ENCODE data around the gene OXNAD1. TPM values are rescaled to one million over a fixed set of nuclear protein-coding genes. Genes with fewer than 3 reads are reported as not detected.
A peak's percentile ranks its signal among the peaks of the same experiment; 100 is the strongest.

OXNAD1 gene
- total RNA-seq, 1 donor from 2014 or later: 26.6 TPM

DNA sequence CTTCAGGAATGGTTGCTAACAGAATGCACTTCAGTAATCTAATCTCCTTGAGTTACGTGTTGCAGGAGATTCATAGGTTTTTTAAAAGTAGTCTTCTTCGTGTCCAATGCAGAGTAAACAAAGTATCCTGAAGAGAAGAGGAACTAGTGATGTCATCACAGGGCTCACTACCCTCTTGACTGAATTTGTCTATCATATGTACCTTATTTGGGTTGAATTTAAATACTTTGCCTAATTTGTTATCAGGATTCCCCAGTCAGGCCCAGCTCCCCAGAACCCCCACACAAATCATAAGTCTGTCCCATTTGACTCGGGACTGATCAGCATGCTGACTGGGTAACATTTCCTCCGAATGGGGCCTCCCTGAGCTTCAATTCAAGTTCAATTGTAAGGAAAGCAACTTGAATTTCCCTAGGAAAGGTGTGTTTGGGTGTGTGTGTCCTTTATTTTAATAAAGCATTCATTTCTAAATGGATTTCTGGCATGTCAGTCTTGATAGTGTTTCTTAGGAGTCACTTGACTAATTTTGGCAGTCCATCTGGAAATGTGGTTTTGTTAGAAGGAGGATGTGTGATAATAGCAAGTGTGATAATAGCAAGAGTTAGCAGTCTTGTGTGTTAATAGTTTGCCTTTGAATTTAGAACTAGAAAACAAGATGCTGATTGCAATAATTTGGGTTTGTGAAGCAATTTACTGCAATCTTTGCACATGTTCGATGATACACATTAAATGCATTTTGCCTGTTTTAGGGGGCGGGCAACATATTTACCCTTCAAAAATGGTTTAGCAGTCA, 21.9 kb downstream of the OXNAD1 start:
- Histone ChIP-seq H3K27me3 (ENCODE audit: control insufficient read depth in 3 of 3, insufficient read depth in 3 of 3, low read length in 3 of 3) (no peaks in the 10 kb centered on the region), H3K9me3 (ENCODE audit: control insufficient read depth in 3 of 3, low read length in 3 of 3) (no peaks in the 10 kb centered on the region), H3K4me3 (ENCODE audit: low read length in 3 of 3) (no peak overlapping the region), H3K4me1 (ENCODE audit: control insufficient read depth in 3 of 3, insufficient read depth in 3 of 3, low read length in 3 of 3) (peaks cover 34 to 57% (median 56%) of the 10 kb centered on the region in 3 donors), H3K9ac (ENCODE audit: low read depth in 1 of 3, low read length in 3 of 3) (peak overlapping the region in 2 of 3 donors; percentile 11 to 40), H3K36me3 (ENCODE audit: control insufficient read depth in 3 of 3, insufficient read depth in 3 of 3, low read length in 3 of 3) (peaks cover 0 to 3% (median 2%) of the 10 kb centered on the region in 3 donors), H3K27ac (ENCODE audit: low read depth, low read length) (peak overlapping the region; percentile 28)

DNA sequence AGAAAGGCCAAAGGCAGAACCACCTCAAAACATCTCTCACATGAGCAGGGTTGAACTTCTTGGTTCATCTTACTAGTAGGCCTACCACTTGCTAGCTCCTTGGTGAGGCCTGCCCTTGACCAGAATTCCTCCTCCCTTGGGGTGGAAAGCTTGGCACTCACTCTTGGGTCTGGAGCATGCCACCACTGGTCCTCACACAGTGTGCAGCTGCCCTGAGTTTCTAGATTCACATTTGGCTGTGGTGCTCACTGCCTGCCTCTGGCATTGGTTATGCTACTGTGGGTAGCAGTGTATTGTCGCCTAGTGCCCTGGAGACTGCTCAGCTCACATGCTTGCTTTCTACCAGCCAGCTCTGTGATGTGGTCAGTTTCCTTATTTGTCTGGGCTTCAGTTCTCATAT, 23.7 kb downstream of the OXNAD1 start:
- H3K27ac ChIP-seq (ENCODE audit: low read depth, low read length): peak overlapping the region; percentile 80
- peak overlapping the region in 1 of 3 donors; percentile 14 for H3K4me3 ChIP-seq (ENCODE audit: low read length in 3 of 3)
- peaks cover 34 to 57% (median 56%) of the 10 kb centered on the region in 3 donors for H3K4me1 ChIP-seq (ENCODE audit: control insufficient read depth in 3 of 3, insufficient read depth in 3 of 3, low read length in 3 of 3)

DNA sequence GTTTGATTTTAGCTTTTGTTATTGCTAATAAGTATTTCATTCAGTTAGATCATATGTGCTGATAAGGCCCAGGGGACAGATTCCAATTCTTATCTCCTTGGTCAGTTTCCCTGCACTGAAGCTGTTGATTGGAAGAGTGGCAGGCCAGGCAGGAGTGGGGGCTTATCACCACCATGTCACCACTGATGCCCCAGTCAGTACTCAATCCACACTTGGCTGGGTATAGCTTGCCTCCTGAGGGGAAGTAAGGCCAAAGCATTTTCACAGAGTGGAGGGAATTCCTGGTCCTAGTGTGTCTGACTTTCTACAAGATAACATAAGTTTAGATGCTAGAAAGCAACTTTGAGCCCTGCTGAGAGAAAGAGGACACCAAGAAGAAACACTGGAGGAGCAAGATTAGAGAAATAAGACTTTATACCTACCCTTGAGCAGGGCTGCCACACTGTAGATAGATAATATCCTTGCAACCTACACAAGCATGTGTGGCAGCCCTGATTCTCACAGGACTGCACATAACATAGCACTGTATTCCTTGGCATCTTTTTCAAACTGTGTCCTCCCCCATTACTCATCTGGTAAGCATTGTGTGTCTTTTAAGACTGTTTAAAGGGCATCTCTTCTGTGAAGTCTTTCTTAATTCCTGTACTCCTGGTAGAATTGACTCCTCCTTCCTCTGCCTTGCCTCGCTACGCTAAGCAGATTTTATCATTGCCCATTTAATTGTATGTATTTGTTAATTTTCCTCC, 24.3 kb downstream of the OXNAD1 start:
- H3K36me3 ChIP-seq (ENCODE audit: control insufficient read depth in 3 of 3, insufficient read depth in 3 of 3, low read length in 3 of 3): no peaks in the 10 kb centered on the region
- peak overlapping the region in 2 of 3 donors; percentile 44 to 70 for H3K9ac ChIP-seq (ENCODE audit: low read depth in 1 of 3, low read length in 3 of 3)
- peak overlapping the region; percentile 80 for H3K27ac ChIP-seq (ENCODE audit: low read depth, low read length)
- peaks cover 34 to 55% (median 54%) of the 10 kb centered on the region in 3 donors for H3K4me1 ChIP-seq (ENCODE audit: control insufficient read depth in 3 of 3, insufficient read depth in 3 of 3, low read length in 3 of 3)
- peak overlapping the region in 1 of 3 donors; percentile 16 for H3K4me3 ChIP-seq (ENCODE audit: low read length in 3 of 3)
- H3K27me3 ChIP-seq (ENCODE audit: control insufficient read depth in 3 of 3, insufficient read depth in 3 of 3, low read length in 3 of 3): no peaks in the 10 kb centered on the region
- H3K9me3 ChIP-seq (ENCODE audit: control insufficient read depth in 3 of 3, low read length in 3 of 3): no peaks in the 10 kb centered on the region

More for the DNA sequence above, 23.7 kb downstream of the OXNAD1 start:
- Histone ChIP-seq H3K27me3 (ENCODE audit: control insufficient read depth in 3 of 3, insufficient read depth in 3 of 3, low read length in 3 of 3) (no peaks in the 10 kb centered on the region), H3K9me3 (ENCODE audit: control insufficient read depth in 3 of 3, low read length in 3 of 3) (no peaks in the 10 kb centered on the region), H3K9ac (ENCODE audit: low read depth in 1 of 3, low read length in 3 of 3) (peak overlapping the region in 1 of 3 donors; percentile 70), H3K36me3 (ENCODE audit: control insufficient read depth in 3 of 3, insufficient read depth in 3 of 3, low read length in 3 of 3) (peaks cover 0 to 2% (median 0%) of the 10 kb centered on the region in 3 donors)

DNA sequence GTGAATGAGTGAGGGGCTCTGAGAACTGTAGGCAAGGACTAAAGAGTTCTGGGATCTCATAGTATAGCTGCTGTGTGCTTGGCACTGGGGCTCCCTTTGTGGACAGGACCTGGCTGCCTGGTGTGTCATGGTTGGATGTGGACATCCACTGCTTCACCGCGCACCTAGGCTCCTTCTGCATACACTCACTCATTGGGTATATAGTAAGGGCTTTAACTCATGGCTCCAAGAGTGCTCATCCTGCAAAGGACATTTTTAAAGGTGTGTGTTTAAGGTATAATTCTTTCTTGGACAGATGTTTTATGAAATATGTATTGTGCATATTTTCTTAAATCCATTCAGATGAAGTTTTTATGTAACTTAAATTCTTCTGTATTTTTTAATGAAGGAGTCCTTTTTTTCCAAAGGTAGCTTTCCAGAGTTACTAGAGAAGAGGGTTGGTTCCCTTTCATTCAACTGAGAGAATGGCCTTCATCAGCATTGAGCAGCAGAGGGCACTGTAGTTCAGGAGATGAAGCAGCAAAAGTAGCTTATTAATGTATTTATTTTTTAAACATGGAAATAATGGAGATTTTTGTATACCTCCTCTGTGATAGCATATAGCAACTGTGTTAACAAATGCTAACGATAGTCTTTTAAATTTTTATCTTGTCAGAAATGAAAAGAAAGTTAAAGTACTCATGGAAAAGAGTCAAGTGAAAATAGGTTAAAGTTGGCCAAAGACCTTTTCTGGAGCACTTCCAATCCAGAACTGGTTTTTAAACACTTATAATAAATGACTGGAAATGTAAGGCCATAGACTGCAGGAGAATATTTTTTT, 25.2 kb downstream of the OXNAD1 start:
- peak overlapping the region; percentile 20 for H3K27ac ChIP-seq (ENCODE audit: low read depth, low read length)
- no peaks in the 10 kb centered on the region for H3K9me3 ChIP-seq (ENCODE audit: control insufficient read depth in 3 of 3, low read length in 3 of 3)
- peaks cover 34 to 46% (median 45%) of the 10 kb centered on the region in 3 donors for H3K4me1 ChIP-seq (ENCODE audit: control insufficient read depth in 3 of 3, insufficient read depth in 3 of 3, low read length in 3 of 3)
- no peaks in the 10 kb centered on the region for H3K27me3 ChIP-seq (ENCODE audit: control insufficient read depth in 3 of 3, insufficient read depth in 3 of 3, low read length in 3 of 3)
- H3K36me3 ChIP-seq (ENCODE audit: control insufficient read depth in 3 of 3, insufficient read depth in 3 of 3, low read length in 3 of 3): peaks cover 0 to 2% (median 0%) of the 10 kb centered on the region in 3 donors
- no peak overlapping the region for H3K4me3 ChIP-seq (ENCODE audit: low read length in 3 of 3)
- H3K9ac ChIP-seq (ENCODE audit: low read depth in 1 of 3, low read length in 3 of 3): peak overlapping the region in 1 of 3 donors; percentile 70

DNA sequence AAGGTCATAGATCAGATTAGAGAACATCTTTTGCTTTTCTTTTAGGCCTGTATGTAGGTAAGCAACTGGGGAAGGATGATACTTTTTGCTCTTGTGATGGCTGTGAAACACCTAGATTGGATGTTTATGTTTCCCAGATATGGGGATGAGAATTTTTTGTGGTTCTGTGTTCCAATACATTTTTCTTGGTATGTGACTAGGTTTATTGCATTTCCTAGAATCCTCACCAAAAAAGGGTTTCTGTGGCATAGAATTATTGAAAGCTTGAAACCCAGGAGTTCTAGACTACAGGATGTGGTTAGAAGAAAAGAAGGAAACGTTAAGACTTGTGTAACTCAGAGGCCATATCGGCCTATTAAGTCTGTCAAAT, 25.8 kb downstream of the OXNAD1 start:
- no peak overlapping the region for H3K4me3 ChIP-seq (ENCODE audit: low read length in 3 of 3)
- no peaks in the 10 kb centered on the region for H3K27me3 ChIP-seq (ENCODE audit: control insufficient read depth in 3 of 3, insufficient read depth in 3 of 3, low read length in 3 of 3)
- no peak overlapping the region for H3K27ac ChIP-seq (ENCODE audit: low read depth, low read length)
- peaks cover 0 to 2% (median under 1%) of the 10 kb centered on the region in 3 donors for H3K36me3 ChIP-seq (ENCODE audit: control insufficient read depth in 3 of 3, insufficient read depth in 3 of 3, low read length in 3 of 3)
- H3K9ac ChIP-seq (ENCODE audit: low read depth in 1 of 3, low read length in 3 of 3): no peak overlapping the region
- H3K9me3 ChIP-seq (ENCODE audit: control insufficient read depth in 3 of 3, low read length in 3 of 3): no peaks in the 10 kb centered on the region
- peaks cover 34 to 42% (median 41%) of the 10 kb centered on the region in 3 donors for H3K4me1 ChIP-seq (ENCODE audit: control insufficient read depth in 3 of 3, insufficient read depth in 3 of 3, low read length in 3 of 3)

DNA sequence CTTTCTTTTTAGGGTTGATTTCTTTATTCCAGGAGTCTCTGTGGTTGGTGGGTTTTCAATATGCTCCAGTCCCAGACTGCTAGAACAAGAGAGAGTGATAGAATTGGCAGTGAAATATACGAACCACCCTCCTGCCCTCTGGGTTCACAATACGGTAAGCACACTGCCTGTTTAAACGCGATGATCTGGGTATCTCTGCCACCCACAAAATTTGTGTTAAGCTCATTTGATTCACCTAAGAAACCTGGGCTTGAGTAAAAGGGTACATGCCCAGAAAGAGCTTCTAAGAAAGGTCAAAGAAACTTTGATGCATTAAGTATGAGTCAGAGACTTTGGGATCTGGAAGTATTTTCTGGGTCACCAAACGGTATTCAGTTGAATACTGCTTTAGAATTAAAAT, 29.8 kb downstream of the OXNAD1 start:
- peaks cover 0 to 5% (median 5%) of the 10 kb centered on the region in 3 donors for H3K36me3 ChIP-seq (ENCODE audit: control insufficient read depth in 3 of 3, insufficient read depth in 3 of 3, low read length in 3 of 3)
- H3K4me1 ChIP-seq (ENCODE audit: control insufficient read depth in 3 of 3, insufficient read depth in 3 of 3, low read length in 3 of 3): peaks cover 2 to 5% (median 3%) of the 10 kb centered on the region in 3 donors
- no peaks in the 10 kb centered on the region for H3K27me3 ChIP-seq (ENCODE audit: control insufficient read depth in 3 of 3, insufficient read depth in 3 of 3, low read length in 3 of 3)
- no peaks in the 10 kb centered on the region for H3K9me3 ChIP-seq (ENCODE audit: control insufficient read depth in 3 of 3, low read length in 3 of 3)
- no peak overlapping the region for H3K27ac ChIP-seq (ENCODE audit: low read depth, low read length)
- H3K4me3 ChIP-seq (ENCODE audit: low read length in 3 of 3): no peak overlapping the region
- H3K9ac ChIP-seq (ENCODE audit: low read depth in 1 of 3, low read length in 3 of 3): no peak overlapping the region

DNA sequence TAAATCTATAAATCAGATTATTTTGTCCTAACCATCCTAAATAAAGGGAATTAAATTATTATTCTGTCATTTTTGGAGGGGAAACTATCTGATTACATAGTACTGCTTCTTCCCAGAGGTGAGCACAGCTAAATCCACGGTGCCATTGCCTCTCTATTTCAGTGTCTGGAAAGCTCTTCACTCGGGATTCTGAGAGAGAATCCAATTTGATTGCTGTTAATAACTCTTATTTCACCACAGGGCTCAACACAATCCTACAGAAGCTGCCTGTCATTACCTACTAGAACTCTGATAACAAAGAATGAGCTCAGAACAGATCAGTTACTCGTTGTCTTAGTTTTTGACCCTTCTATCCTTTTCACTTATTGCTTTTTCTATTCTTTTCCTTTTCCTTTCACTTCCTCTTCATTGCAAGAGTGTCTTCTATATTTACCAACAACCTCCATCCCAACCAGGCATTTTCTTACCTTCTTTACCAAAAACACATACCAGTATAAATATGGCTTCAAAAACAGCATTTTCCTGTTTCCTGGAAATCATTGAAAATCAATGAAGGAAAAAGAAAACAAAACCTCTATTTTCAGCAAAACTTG, 30.4 kb downstream of the OXNAD1 start:
- no peak overlapping the region for H3K9ac ChIP-seq (ENCODE audit: low read depth in 1 of 3, low read length in 3 of 3)
- peaks cover 0 to 5% (median 5%) of the 10 kb centered on the region in 3 donors for H3K36me3 ChIP-seq (ENCODE audit: control insufficient read depth in 3 of 3, insufficient read depth in 3 of 3, low read length in 3 of 3)
- H3K9me3 ChIP-seq (ENCODE audit: control insufficient read depth in 3 of 3, low read length in 3 of 3): no peaks in the 10 kb centered on the region
- H3K4me3 ChIP-seq (ENCODE audit: low read length in 3 of 3): no peak overlapping the region
- peaks cover 0 to 2% (median 0%) of the 10 kb centered on the region in 3 donors for H3K4me1 ChIP-seq (ENCODE audit: control insufficient read depth in 3 of 3, insufficient read depth in 3 of 3, low read length in 3 of 3)
- no peaks in the 10 kb centered on the region for H3K27me3 ChIP-seq (ENCODE audit: control insufficient read depth in 3 of 3, insufficient read depth in 3 of 3, low read length in 3 of 3)
- no peak overlapping the region for H3K27ac ChIP-seq (ENCODE audit: low read depth, low read length)

DNA sequence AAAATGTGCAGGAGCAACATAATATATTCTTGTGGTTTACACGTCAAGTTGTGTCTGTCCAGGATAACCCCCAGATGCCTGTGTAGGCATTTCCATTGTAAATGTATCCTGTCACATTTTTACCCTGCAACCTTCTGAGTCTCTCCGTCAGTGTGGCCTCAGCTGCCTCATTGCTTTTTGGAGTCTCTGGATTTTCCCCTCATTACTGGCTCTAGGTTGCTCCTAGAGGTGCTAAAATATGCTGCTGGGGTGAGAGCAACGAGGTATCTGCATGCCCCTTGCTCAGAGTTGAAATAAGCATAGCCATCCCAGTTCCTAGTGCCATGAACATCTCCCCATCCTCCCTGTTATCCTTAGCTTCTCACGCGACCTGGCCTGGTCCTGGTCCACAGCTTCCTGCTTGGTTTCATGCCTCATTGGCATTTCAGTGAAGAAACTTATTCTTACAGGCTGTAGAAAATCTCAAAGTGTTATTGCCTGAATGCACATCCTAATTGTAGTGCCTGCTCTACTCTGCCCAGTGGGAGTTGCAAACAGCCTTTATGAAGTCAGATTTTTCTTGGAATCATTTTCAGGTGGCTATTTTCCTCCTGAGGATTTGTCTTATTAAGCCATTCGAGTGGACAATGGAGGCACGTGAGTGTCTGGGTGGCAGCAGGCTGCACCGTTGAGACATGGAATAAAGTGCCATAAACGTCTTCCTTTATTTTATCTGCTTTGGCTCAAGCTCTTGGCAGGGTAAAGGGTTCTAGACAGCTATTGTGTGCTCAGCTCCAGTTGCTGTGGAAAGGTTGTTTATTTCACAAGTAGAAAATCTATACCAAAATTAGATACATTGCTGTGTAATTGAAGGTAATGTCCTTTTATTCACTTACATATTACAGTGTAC, 33.2 kb downstream of the OXNAD1 start:
- no peak overlapping the region for H3K9ac ChIP-seq (ENCODE audit: low read depth in 1 of 3, low read length in 3 of 3)
- no peaks in the 10 kb centered on the region for H3K9me3 ChIP-seq (ENCODE audit: control insufficient read depth in 3 of 3, low read length in 3 of 3)
- no peaks in the 10 kb centered on the region for H3K27me3 ChIP-seq (ENCODE audit: control insufficient read depth in 3 of 3, insufficient read depth in 3 of 3, low read length in 3 of 3)
- H3K36me3 ChIP-seq (ENCODE audit: control insufficient read depth in 3 of 3, insufficient read depth in 3 of 3, low read length in 3 of 3): peaks cover 9 to 25% (median 14%) of the 10 kb centered on the region in 3 donors
- H3K27ac ChIP-seq (ENCODE audit: low read depth, low read length): no peak overlapping the region
- H3K4me3 ChIP-seq (ENCODE audit: low read length in 3 of 3): no peak overlapping the region
- no peaks in the 10 kb centered on the region for H3K4me1 ChIP-seq (ENCODE audit: control insufficient read depth in 3 of 3, insufficient read depth in 3 of 3, low read length in 3 of 3)
